HepG2 (cell line): ENCODE data around the gene MAPK7. TPM values are rescaled to one million over a fixed set of nuclear protein-coding genes. Genes with fewer than 3 reads are reported as not detected.

Experiments
- ATAC-seq: fragments of 200-7000 bp; cut with Tn5 transposase; 3 replicates; pipeline ENCODE4 v1.9.1; 2020; ENCODE audit warnings: mild to moderate bottlenecking, moderate library complexity
- BruUV-seq: library from RNA; stranded (reverse); fragments of 400-500 nt; replicated peaks from 2 replicates; lab custom pipeline; 2021; lab: Mats Ljungman, UMichigan
- CTCF ChIA-PET: fragments of 300-600 bp; formaldehyde crosslinking; extraction: SDS; loops from one replicate; lab custom pipeline; 2021; ENCODE audit warnings: low total read pairs, inconsistent platforms, low intra/inter-chr PET ratio; lab: Yijun Ruan, JAX
- POLR2A ChIA-PET: fragments of 350-600 bp; sonication (Branson Sonifier 250); formaldehyde crosslinking; loops from one replicate; lab custom pipeline; 2020; ENCODE audit warnings: antibody characterized with exemption, inconsistent platforms; lab: Yijun Ruan, JAX
- DNase-seq: peaks from one replicate; pipeline ENCODE4 v3.0.0-alpha.2; 2015; ENCODE audit warnings: low spot score
- FAIRE-seq: peaks from 3 replicates; lab custom pipeline; 2011; peaks lifted over from hg19 to GRCh38; lab: Jason Lieb, UNC
- H2AFZ ChIP-seq: one replicate; pipeline ENCODE4 v1.6.1; 2011; ENCODE audit warnings: low read length, inconsistent platforms
- H3K27ac ChIP-seq: fragments of 300-600 bp; 3 replicates; pipeline ENCODE4 v1.8.0; 2011; ENCODE audit warnings: mixed run types, mild to moderate bottlenecking, mixed read lengths, low read length, inconsistent platforms; ENCODE audit not compliant: insufficient read depth; ENCODE audit errors: extremely low read length
- H3K27me3 ChIP-seq, 2 experiments: fragments of 200-600 bp in 1 of 2; 2 replicates in 1 of 2; 3 replicates in 1 of 2; pipeline versions ENCODE4 v1.6.0 to v1.8.0; 2011; ENCODE audit warnings: low read length in 2 of 2, mild to moderate bottlenecking in 2 of 2, moderate library complexity in 2 of 2, inconsistent platforms in 1 of 2; ENCODE audit not compliant: insufficient read depth in 2 of 2, control insufficient read depth in 1 of 2
- H3K36me3 ChIP-seq, 2 experiments: fragments of 200-600 bp in 1 of 2; replicated peaks in 1 of 2; 2 replicates in 1 of 2; 3 replicates in 1 of 2; pipeline versions ENCODE4 v1.5.1 to v1.8.0; 2011; ENCODE audit warnings: low read length in 2 of 2, inconsistent platforms in 1 of 2; ENCODE audit not compliant: insufficient read depth in 2 of 2, control insufficient read depth in 1 of 2
- H3K4me1 ChIP-seq: 2 replicates; pipeline ENCODE4 v1.5.1; 2012; ENCODE audit warnings: low read length, inconsistent platforms; ENCODE audit not compliant: insufficient read depth
- H3K4me2 ChIP-seq: 2 replicates; pipeline ENCODE4 v1.6.0; 2011; ENCODE audit warnings: low read depth, low read length, inconsistent platforms
- H3K4me3 ChIP-seq, 3 experiments: fragments of 200-600 bp in 1 of 3; sonication (generic), shearing (Covaris generic) in 1 of 3; replicated peaks in 1 of 3; 2 replicates each; pipeline ENCODE4 v1.5.1; 2011 to 2016; ENCODE audit warnings: low read length in 3 of 3, inconsistent platforms in 2 of 3, low read depth in 2 of 3, mild to moderate bottlenecking in 2 of 3, control low read depth in 1 of 3, mixed read lengths in 1 of 3; ENCODE audit not compliant: insufficient read depth in 1 of 3
- H3K79me2 ChIP-seq: one replicate; pipeline ENCODE4 v1.6.1; 2011; ENCODE audit warnings: low read length, inconsistent platforms; ENCODE audit not compliant: insufficient read depth
- H3K9ac ChIP-seq: 2 replicates; pipeline ENCODE4 v1.6.0; 2011; ENCODE audit warnings: mild to moderate bottlenecking, low read depth, low read length, inconsistent platforms; ENCODE audit not compliant: insufficient read depth
- H3K9me3 ChIP-seq: 2 replicates; pipeline ENCODE4 v1.5.1; 2012; ENCODE audit warnings: mild to moderate bottlenecking, low read length
- H4K20me1 ChIP-seq: 2 replicates; pipeline ENCODE4 v1.6.0; 2011; ENCODE audit warnings: inconsistent platforms, mild to moderate bottlenecking, low read length, moderate library complexity; ENCODE audit not compliant: insufficient read depth
- ARID2 ChIP-seq: sonication (generic); formaldehyde crosslinking; IDR thresholded peaks from 2 replicates; pipeline ENCODE4 v1.8.1; 2022; ENCODE audit warnings: mild to moderate bottlenecking, missing genetic modification reagents, borderline replicate concordance
- CCDC6 ChIP-seq: sonication (generic); formaldehyde crosslinking; IDR thresholded peaks from 2 replicates; pipeline ENCODE4 v1.8.1; 2022; ENCODE audit warnings: mild to moderate bottlenecking, missing genetic modification reagents, moderate library complexity
- FOXA1 ChIP-seq, 2 experiments: fragments of 450-650 bp in 1 of 2; sonication (generic) in 1 of 2; formaldehyde crosslinking in 1 of 2; IDR thresholded peaks; 2 replicates each; pipeline versions ENCODE4 v1.4.0 to v1.6.1; 2016 to 2020; ENCODE audit warnings: missing genetic modification reagents in 1 of 2
- HNRNPH1 ChIP-seq: fragments of 200-400 bp; formaldehyde crosslinking; optimal IDR thresholded peaks from 2 replicates; pipeline ENCODE3; 2017; ENCODE audit warnings: mild to moderate bottlenecking, low read depth, low read length
- LCORL ChIP-seq, 2 experiments: fragments of 450-650 bp in 1 of 2; sonication (generic) in 1 of 2; formaldehyde crosslinking in 1 of 2; IDR thresholded peaks; 2 replicates each; pipeline versions ENCODE4 v1.5.0 to v1.6.1; 2017 to 2020; ENCODE audit warnings: antibody characterized with exemption in 1 of 2, missing genetic modification reagents in 1 of 2
- MBNL3 ChIP-seq: fragments of 250-450 bp; sonication (Bioruptor Pico); conservative IDR thresholded peaks from 2 replicates; pipeline ENCODE4 v1.8.0; 2022; ENCODE audit warnings: mild to moderate bottlenecking, inconsistent platforms
- MTA1 ChIP-seq: sonication (generic); formaldehyde crosslinking; IDR thresholded peaks from 2 replicates; pipeline ENCODE4 v1.4.0; 2020; ENCODE audit warnings: missing genetic modification reagents, mild to moderate bottlenecking, borderline replicate concordance
- THYN1 ChIP-seq: sonication (generic); formaldehyde crosslinking; IDR thresholded peaks from 2 replicates; pipeline ENCODE4 v1.8.1; 2023; ENCODE audit warnings: low read depth, mild to moderate bottlenecking, moderate library complexity, missing genetic modification reagents, borderline replicate concordance
- ZMAT3 ChIP-seq: sonication (generic); formaldehyde crosslinking; conservative IDR thresholded peaks from 2 replicates; pipeline ENCODE4 v1.7.0; 2021; ENCODE audit warnings: missing genetic modification reagents
- ZNF431 ChIP-seq: sonication (generic); formaldehyde crosslinking; IDR thresholded peaks from 2 replicates; pipeline ENCODE4 v1.9.0; 2022; ENCODE audit warnings: missing genetic modification reagents, low read depth, mild to moderate bottlenecking, borderline replicate concordance
- ZNF816 ChIP-seq: sonication (generic); formaldehyde crosslinking; IDR thresholded peaks from 2 replicates; pipeline ENCODE4 v1.8.0; 2022; ENCODE audit warnings: missing genetic modification reagents, mild to moderate bottlenecking, borderline replicate concordance
- WGBS: methylation state at CpG from one replicate; pipeline ENCODE4 v1.1.6; 2017; ENCODE audit warnings: low lambda C conversion rate; 5-methylcytosine and 5-hydroxymethylcytosine counted together
- in situ Hi-C: cut with HindIII; loops from 2 replicates; pipeline ENCODE4 v1.10.0; 2017; ENCODE audit warnings: low pct_unique_long_range_greater_than_20kb; ENCODE audit not compliant: extremely low pct_ligation_motif_present
- intact Hi-C: fragments of 100-400 bp; cut with micrococcal nuclease; formaldehyde crosslinking; loops from one replicate; pipeline ENCODE4 v1.10.0; 2022; ENCODE audit not compliant: unreplicated experiment
- polyA plus RNA-seq, 8 experiments: library from polyadenylated mRNA; depleted of rRNA in 3 of 8; stranded (reverse) in 7 of 8; unstranded in 1 of 8; fragments of >200 nt; fragmentation: Illumina TruSeq in 4 of 8; extraction: Trizol in 4 of 8; gene quantifications; 2 replicates each; pipeline versions ENCODE4 v1.2.1 to v1.2.3, GENCODE V29; 2011 to 2016; ENCODE audit warnings: low read depth in 4 of 8, missing spikeins in 1 of 8, mixed read lengths in 1 of 8; ENCODE audit not compliant: insufficient read depth in 1 of 8
- total RNA-seq, 5 experiments: library from RNA; depleted of rRNA; stranded (reverse); fragments of >200 nt; fragmentation: Illumina TruSeq; extraction: Trizol; gene quantifications; 2 replicates each; pipeline ENCODE4 v1.2.3, GENCODE V29; 2016; ENCODE audit warnings: low read depth in 1 of 5
- TF ChIP-seq, protein P1 (sequence below): sonication (generic); formaldehyde crosslinking; IDR thresholded peaks from 2 replicates; pipeline ENCODE4 v1.8.1; 2023; ENCODE audit warnings: mild to moderate bottlenecking, inconsistent platforms, moderate library complexity, missing genetic modification reagents, borderline replicate concordance

Gene MAPK7
- total and polyA plus RNA-seq, 2 of the 13 experiments (the other 11 are each of a cell fraction or from before 2014, with no cell fraction given) = 2.9 to 5.9 TPM

DNA sequence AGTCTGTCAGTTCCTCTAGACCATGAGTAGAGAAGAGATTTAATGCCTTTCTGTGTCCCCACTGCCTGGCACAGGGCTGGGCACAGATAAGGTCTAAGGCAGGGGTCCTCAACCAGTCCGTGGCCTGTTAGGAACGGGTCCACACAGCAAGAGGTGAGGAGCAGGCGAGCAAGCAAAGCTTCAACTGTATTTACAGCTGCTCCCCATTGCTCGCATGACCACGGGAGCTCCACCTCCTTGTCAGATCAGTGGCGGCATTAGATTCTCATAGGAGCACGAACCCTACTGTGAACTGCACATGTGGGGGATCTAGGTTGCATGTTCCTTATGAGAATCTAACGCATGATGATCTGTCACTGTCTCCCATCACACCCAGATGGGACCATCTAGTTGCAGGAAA lies 17.5 kb upstream of the MAPK7 start:
- POLR2A ChIA-PET = interaction anchor here (2.7 to 4.3 kb wide), 3 partner anchors 17 to 23 kb away, joined by 12 to 42 read pairs (median 39); partner anchors contain the start of gene MAPK7
- no peak overlapping the region for H2AFZ ChIP-seq
- peaks cover 8 to 16% of the 10 kb centered on the region in 2 experiments; a peak in 4 of 5 replicates for H3K36me3 ChIP-seq
- no peaks in the 10 kb centered on the region for H4K20me1 ChIP-seq
- TF ChIP-seq CCDC6 (CRISPR knock-in tag) (no peak), ZMAT3 (CRISPR knock-in tag) (no peak), MBNL3 (CRISPR knock-in tag) (no peak), HNRNPH1 (no peak)
- H3K4me1 ChIP-seq = peaks cover 40% of the 10 kb centered on the region
- H3K27me3 ChIP-seq = no peaks in the 10 kb centered on the region
- no peak overlapping the region for H3K9ac ChIP-seq
- in situ Hi-C loops (loop anchor here (5.0 to 10.0 kb wide), 2 partner anchors 87 to 404 kb away; no protein-coding TSS in a partner anchor), intact Hi-C loops (no loop called here)
- H3K9me3 ChIP-seq = no peaks in the 10 kb centered on the region
- no peak for FAIRE-seq
- WGBS = 89% methylated on average over 5 of the region's 8 CpGs
- H3K27ac ChIP-seq = no peak overlapping the region
- H3K79me2 ChIP-seq = peaks cover 7% of the 10 kb centered on the region
- CTCF ChIA-PET = no interaction called here
- H3K4me3 ChIP-seq = no peak overlapping the region
- no peak for ATAC-seq
- no TSS peak for BruUV-seq
- no peak for DNase-seq
- H3K4me2 ChIP-seq = no peak overlapping the region

DNA sequence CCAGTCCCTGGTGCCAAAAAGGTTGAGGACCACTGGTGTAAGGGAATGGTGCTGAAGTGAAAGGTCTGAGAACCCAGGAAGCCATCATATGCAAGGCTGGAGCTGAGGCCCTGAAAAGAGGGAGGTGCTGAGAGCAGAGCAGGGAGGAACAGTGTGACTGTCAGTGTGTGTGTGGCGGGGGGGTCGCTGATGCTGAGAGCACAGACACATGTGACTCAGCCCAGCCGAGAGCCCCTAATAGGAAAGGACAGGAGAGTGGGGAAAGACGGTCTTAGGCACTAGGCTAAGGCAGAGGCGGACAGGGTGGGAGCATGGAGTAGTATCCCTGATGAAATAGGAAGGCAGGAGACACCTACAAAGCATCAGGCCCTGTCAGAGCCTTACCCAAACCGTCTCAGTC lies 17.0 kb upstream of the MAPK7 start:
- Histone ChIP-seq H4K20me1 (no peaks in the 10 kb centered on the region), H2AFZ (no peak overlapping the region), H3K9ac (peak overlapping the region; percentile 84), H3K9me3 (no peaks in the 10 kb centered on the region), H3K36me3 (peaks cover 8 to 14% of the 10 kb centered on the region in 2 experiments; a peak in 4 of 5 replicates), H3K4me3 (peak overlapping the region in 2 of 3 experiments; percentile 37 to 74), H3K79me2 (peaks cover 7% of the 10 kb centered on the region), H3K27ac (no peak overlapping the region), H3K27me3 (no peaks in the 10 kb centered on the region), H3K4me2 (peak overlapping the region; percentile 100), H3K4me1 (peaks cover 46% of the 10 kb centered on the region)
- in situ Hi-C loops (loop anchor here (5.0 to 10.0 kb wide), 2 partner anchors 86 to 403 kb away; no protein-coding TSS in a partner anchor), intact Hi-C loops (no loop called here)
- no TSS peak for BruUV-seq
- no peak for TF ChIP-seq ARID2 (CRISPR knock-in tag)
- no peak for TF ChIP-seq ZNF431
- no peak for TF ChIP-seq ZNF816 (CRISPR knock-in tag)
- no peak for TF ChIP-seq MTA1 (CRISPR knock-in tag)
- TF ChIP-seq, protein P1, sequence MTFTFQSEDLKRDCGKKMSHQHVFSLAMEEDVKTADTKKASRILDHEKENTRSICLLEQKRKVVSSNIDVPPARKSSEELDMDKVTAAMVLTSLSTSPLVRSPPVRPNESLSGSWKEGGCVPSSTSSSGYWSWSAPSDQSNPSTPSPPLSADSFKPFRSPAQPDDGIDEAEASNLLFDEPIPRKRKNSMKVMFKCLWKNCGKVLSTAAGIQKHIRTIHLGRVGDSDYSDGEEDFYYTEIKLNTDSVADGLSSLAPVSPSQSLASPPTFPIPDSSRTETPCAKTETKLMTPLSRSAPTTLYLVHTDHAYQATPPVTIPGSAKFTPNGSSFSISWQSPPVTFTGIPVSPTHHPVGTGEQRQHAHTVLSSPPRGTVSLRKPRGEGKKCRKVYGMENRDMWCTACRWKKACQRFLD = no peak
- no peak for TF ChIP-seq THYN1 (CRISPR knock-in tag)
- no peak for TF ChIP-seq FOXA1 (IDR thresholded peaks at IDR 0.05)
- TF ChIP-seq FOXA1 (CRISPR knock-in tag; IDR thresholded peaks at IDR 0.05) = no peak
- TF ChIP-seq LCORL (IDR thresholded peaks at IDR 0.05) = no peak
- 0 out of 2 replicates have a peak, but pooled peaks have one; percentile 15 for TF ChIP-seq LCORL (CRISPR knock-in tag; IDR thresholded peaks at IDR 0.05)
- no peak for FAIRE-seq
- no peak for ATAC-seq
- CTCF ChIA-PET = no interaction called here
- DNase-seq = no peak
- POLR2A ChIA-PET = interaction anchor here (2.7 to 2.9 kb wide), 2 partner anchors 16 to 23 kb away, joined by 39 to 42 read pairs; partner anchors contain the start of gene MAPK7
- 85% methylated on average over 6 of the region's 6 CpGs for WGBS
